Measurements from ENCODE around the gene DYNLL1.
A peak's percentile ranks its signal among the peaks of the same experiment; 100 is the strongest.

DYNLL1 gene

GRCh38 chr12:120490833-120491512 is 4.9 kb upstream of the DYNLL1 start:
- Histone ChIP-seq H3K9me3 (replicated peaks in 1 of 2; ENCODE audit: control insufficient read depth in 2 of 2, insufficient read depth in 1 of 2, low read depth in 1 of 2, low read length in 2 of 2) (peaks cover 0 to 2% of the 10 kb centered on the region in 2 donors), H2BK12ac (ENCODE audit: low read length) (no peak overlapping the region), H3K4me2 (ENCODE audit: insufficient read depth, low read length, poor library complexity, severe bottlenecking) (no peak overlapping the region), H3K79me1 (ENCODE audit: low read depth, low read length) (no peaks in the 10 kb centered on the region), H3K27ac (replicated peaks; ENCODE audit: low read length) (no peak overlapping the region), H3K14ac (ENCODE audit: low read length) (no peak overlapping the region), H3K4me3 (ENCODE audit: low read length in 2 of 2) (no peak overlapping the region), H4K91ac (ENCODE audit: low read depth, low read length, poor library complexity) (peak overlapping the region; percentile 53), H3K36me3 (replicated peaks in 1 of 2; ENCODE audit: control insufficient read depth in 2 of 2, insufficient read depth in 2 of 2, low read length in 2 of 2) (peaks cover 0 to 25% of the 10 kb centered on the region in 2 donors), H2BK120ac (ENCODE audit: low read depth, low read length) (no peak overlapping the region), H3K23ac (ENCODE audit: low read depth, low read length, poor library complexity) (peak overlapping the region; percentile 11), H2BK5ac (ENCODE audit: low read length) (no peak overlapping the region), H2AK5ac (ENCODE audit: low read depth, low read length) (no peak overlapping the region), H3K4ac (ENCODE audit: low read length) (no peak overlapping the region), H4K8ac (ENCODE audit: low read depth, low read length) (no peak overlapping the region), H2AFZ (ENCODE audit: low read length) (no peak overlapping the region), H3K18ac (ENCODE audit: low read length) (no peak overlapping the region), H3K4me1 (ENCODE audit: control insufficient read depth in 2 of 2, insufficient read depth in 1 of 2, low read depth in 1 of 2, low read length in 2 of 2) (peaks cover 3 to 8% of the 10 kb centered on the region in 2 donors), H2BK15ac (ENCODE audit: low read length) (no peak overlapping the region), H3K9ac (ENCODE audit: low read depth, low read length, poor library complexity) (no peak overlapping the region), H3K27me3 (ENCODE audit: control insufficient read depth in 3 of 3, insufficient read depth in 3 of 3, low read depth in 1 of 3, low read length in 3 of 3) (no peaks in the 10 kb centered on the region)
- no peak for DNase-seq (ENCODE audit: low spot score)
- WGBS, 2 donors (ENCODE audit: extremely low coverage in 2 of 2, insufficient read length in 2 of 2, insufficient replicate concordance in 1 of 2) = no CpG with 5 or more reads among the region's 2 CpGs

- H3K9me3 ChIP-seq (replicated peaks in 1 of 2; ENCODE audit: control insufficient read depth in 2 of 2, insufficient read depth in 1 of 2, low read depth in 1 of 2, low read length in 2 of 2) = no peaks in the 10 kb centered on the region
- no peak overlapping the region for H2BK12ac ChIP-seq (ENCODE audit: low read length)
- H4K8ac ChIP-seq (ENCODE audit: low read depth, low read length) = no peak overlapping the region
- DNase-seq (ENCODE audit: low spot score) = no peak
- peak overlapping the region; percentile 50 for H3K4me2 ChIP-seq (ENCODE audit: insufficient read depth, low read length, poor library complexity, severe bottlenecking)
- H2AFZ ChIP-seq (ENCODE audit: low read length) = peak overlapping the region; percentile 70
- no peak overlapping the region for H3K27ac ChIP-seq (replicated peaks; ENCODE audit: low read length)
- H3K27me3 ChIP-seq (ENCODE audit: control insufficient read depth in 3 of 3, insufficient read depth in 3 of 3, low read depth in 1 of 3, low read length in 3 of 3) = no peaks in the 10 kb centered on the region
- peaks cover 6 to 10% of the 10 kb centered on the region in 2 donors for H3K4me1 ChIP-seq (ENCODE audit: control insufficient read depth in 2 of 2, insufficient read depth in 1 of 2, low read depth in 1 of 2, low read length in 2 of 2)
- H2BK5ac ChIP-seq (ENCODE audit: low read length) = no peak overlapping the region
- no peak overlapping the region for H3K18ac ChIP-seq (ENCODE audit: low read length)
- H3K36me3 ChIP-seq (replicated peaks in 1 of 2; ENCODE audit: control insufficient read depth in 2 of 2, insufficient read depth in 2 of 2, low read length in 2 of 2) = peaks cover 3 to 48% of the 10 kb centered on the region in 2 donors
- H2BK15ac ChIP-seq (ENCODE audit: low read length) = no peak overlapping the region
- no peak overlapping the region for H3K14ac ChIP-seq (ENCODE audit: low read length)
- H3K23ac ChIP-seq (ENCODE audit: low read depth, low read length, poor library complexity) = no peak overlapping the region
- no peak overlapping the region for H3K9ac ChIP-seq (ENCODE audit: low read depth, low read length, poor library complexity)
- H2AK5ac ChIP-seq (ENCODE audit: low read depth, low read length) = no peak overlapping the region
- no peak overlapping the region for H3K4ac ChIP-seq (ENCODE audit: low read length)
- peak overlapping the region; percentile 37 to 86 for H3K4me3 ChIP-seq (ENCODE audit: low read length in 2 of 2)
- H2BK120ac ChIP-seq (ENCODE audit: low read depth, low read length) = no peak overlapping the region
- no peaks in the 10 kb centered on the region for H3K79me1 ChIP-seq (ENCODE audit: low read depth, low read length)
- no peak overlapping the region for H4K91ac ChIP-seq (ENCODE audit: low read depth, low read length, poor library complexity)
- no CpG with 5 or more reads among the region's 17 CpGs for WGBS, 2 donors (ENCODE audit: extremely low coverage in 2 of 2, insufficient read length in 2 of 2, insufficient replicate concordance in 1 of 2)
Measured at GRCh38 chr12:120495186-120495730, 655 bp upstream of the DYNLL1 start.

GRCh38 chr12:120496413-120497340 is 764 bp downstream of the DYNLL1 start:
- no peak overlapping the region for H3K23ac ChIP-seq (ENCODE audit: low read depth, low read length, poor library complexity)
- no peak overlapping the region for H4K8ac ChIP-seq (ENCODE audit: low read depth, low read length)
- H2BK12ac ChIP-seq (ENCODE audit: low read length) = no peak overlapping the region
- no peaks in the 10 kb centered on the region for H3K27me3 ChIP-seq (ENCODE audit: control insufficient read depth in 3 of 3, insufficient read depth in 3 of 3, low read depth in 1 of 3, low read length in 3 of 3)
- peak overlapping the region; percentile 86 for H2AFZ ChIP-seq (ENCODE audit: low read length)
- H3K4me1 ChIP-seq (ENCODE audit: control insufficient read depth in 2 of 2, insufficient read depth in 1 of 2, low read depth in 1 of 2, low read length in 2 of 2) = peaks cover 6 to 10% of the 10 kb centered on the region in 2 donors
- no peaks in the 10 kb centered on the region for H3K9me3 ChIP-seq (replicated peaks in 1 of 2; ENCODE audit: control insufficient read depth in 2 of 2, insufficient read depth in 1 of 2, low read depth in 1 of 2, low read length in 2 of 2)
- no peak overlapping the region for H3K4ac ChIP-seq (ENCODE audit: low read length)
- H3K36me3 ChIP-seq (replicated peaks in 1 of 2; ENCODE audit: control insufficient read depth in 2 of 2, insufficient read depth in 2 of 2, low read length in 2 of 2) = peaks cover 8 to 48% of the 10 kb centered on the region in 2 donors
- peak overlapping the region; percentile 85 for H3K9ac ChIP-seq (ENCODE audit: low read depth, low read length, poor library complexity)
- H3K14ac ChIP-seq (ENCODE audit: low read length) = no peak overlapping the region
- H2BK15ac ChIP-seq (ENCODE audit: low read length) = no peak overlapping the region
- H2BK120ac ChIP-seq (ENCODE audit: low read depth, low read length) = no peak overlapping the region
- peak overlapping the region; percentile 86 to 88 for H3K4me3 ChIP-seq (ENCODE audit: low read length in 2 of 2)
- H3K4me2 ChIP-seq (ENCODE audit: insufficient read depth, low read length, poor library complexity, severe bottlenecking) = peak overlapping the region; percentile 75
- H2AK5ac ChIP-seq (ENCODE audit: low read depth, low read length) = peak overlapping the region; percentile 65
- H3K79me1 ChIP-seq (ENCODE audit: low read depth, low read length) = no peaks in the 10 kb centered on the region
- peak; percentile 70 for DNase-seq (ENCODE audit: low spot score)
- peak overlapping the region; percentile 95 for H3K18ac ChIP-seq (ENCODE audit: low read length)
- H3K27ac ChIP-seq (replicated peaks; ENCODE audit: low read length) = peak overlapping the region; percentile 65
- peak overlapping the region; percentile 30 for H2BK5ac ChIP-seq (ENCODE audit: low read length)
- no CpG with 5 or more reads among the region's 47 CpGs for WGBS, 2 donors (ENCODE audit: extremely low coverage in 2 of 2, insufficient read length in 2 of 2, insufficient replicate concordance in 1 of 2)
- no peak overlapping the region for H4K91ac ChIP-seq (ENCODE audit: low read depth, low read length, poor library complexity)
